Cardiac atrium fibroblast (primary cell): ENCODE measurements around the gene ME1. TPM values are rescaled to one million over a fixed set of nuclear protein-coding genes. Genes with fewer than 3 reads are reported as not detected.

ENCODE experiments used
- total RNA-seq: library from RNA; depleted of rRNA; stranded (reverse); fragments of >200 nt; gene quantifications from 2 replicates; pipeline ENCODE4 v1.2.3, GENCODE V29; 2015

ME1 gene
- 12.8 and 21.7 TPM in 2 replicates for total RNA-seq

DNA sequence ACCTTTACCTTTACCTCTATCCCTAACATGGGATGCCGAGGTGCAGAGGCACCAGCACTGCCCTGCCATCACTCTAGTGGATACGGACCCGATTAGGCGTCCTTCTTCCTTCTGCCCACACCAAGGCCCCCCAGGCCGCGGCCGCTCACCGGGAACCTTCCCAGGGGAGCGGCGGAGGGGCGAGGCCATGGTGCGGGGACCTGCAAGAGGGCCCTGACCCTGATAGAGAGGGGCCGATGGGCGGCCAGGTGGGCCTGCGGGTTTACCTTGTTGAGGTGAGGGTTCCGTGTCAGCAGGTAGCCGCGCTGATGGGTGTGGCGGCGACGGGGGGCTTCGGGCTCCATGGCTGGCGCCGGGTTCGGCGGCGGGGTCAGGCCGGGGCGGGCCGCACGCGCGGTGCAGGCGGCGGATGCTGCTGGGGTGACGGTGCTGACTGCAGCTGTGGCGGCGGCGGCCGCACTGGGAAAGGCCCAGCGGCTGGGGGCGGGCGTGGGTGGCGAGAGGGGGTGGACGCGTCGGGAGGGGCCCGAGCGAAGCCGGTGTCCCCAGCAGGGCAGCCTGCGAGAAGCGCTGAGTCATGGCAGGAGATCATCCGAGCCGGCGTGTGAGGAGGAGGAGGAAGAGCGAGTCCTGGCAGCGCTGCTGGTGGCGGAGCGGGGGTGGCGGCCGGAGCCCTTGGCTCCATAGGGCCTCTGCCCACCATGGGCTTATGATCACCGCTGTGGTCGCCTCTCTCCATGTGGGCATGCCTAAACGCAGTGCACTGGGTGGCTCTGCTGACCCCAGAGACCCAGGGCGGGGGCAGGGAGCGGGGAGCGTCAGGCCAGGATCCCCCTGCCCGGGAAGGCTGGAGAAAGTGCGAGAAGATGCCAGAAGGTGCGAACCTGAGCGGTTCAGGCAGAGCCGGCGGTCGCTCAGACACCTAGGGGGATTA, at the start of gene ME1:
Gene ME1, minus strand, starts transcription at position 441 of the 934 bp plus-strand sequence. Its CDS starts 97 bp downstream, at position 344.

DNA sequence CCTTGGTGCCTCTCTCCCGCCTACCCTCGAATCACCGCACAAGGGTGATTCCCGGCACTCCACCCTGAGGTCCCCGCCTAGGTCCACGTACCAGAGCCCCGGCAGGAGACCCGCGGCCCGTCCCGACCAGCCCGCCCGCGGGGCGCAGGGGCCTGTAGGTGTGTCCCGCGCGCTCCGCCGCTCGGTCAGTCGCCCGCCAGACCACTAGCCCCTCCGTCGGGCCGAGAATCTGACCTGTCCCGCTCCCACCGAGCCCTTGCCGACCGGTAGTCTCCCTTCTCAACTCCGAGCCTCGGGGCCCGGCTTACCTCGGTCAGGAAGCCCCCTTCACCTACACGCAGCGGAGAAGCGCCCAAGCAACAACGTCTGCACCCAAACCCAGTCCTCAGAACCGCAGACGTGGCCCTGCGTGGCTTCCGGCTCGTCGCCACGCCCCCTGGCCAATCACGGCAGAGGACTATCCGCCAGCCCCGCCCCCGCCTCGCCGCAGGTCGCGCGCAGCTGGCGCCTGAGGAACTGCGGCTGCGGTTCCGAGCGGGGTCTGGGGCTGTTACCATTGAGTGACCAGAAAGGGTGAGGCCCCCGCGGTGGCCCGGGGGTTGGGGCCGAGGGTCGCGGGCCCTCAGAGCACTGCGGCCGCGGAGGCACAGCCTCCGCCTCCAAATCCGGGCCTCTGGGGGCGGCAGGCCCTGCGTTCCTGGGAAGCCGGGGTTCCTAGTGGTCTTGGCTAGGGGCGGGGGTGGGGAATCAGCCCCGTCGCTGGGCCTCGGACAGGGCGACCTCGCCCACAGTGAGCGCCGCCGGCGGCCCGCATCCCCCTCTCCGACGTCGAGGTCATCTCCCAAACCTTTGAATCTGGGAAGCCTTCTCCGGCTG, 237.7 kb downstream of the ME1 start, which contains the start of the genes PGM3 and RWDD2A:
Gene PGM3, minus strand, starts transcription at position 395 of the 876 bp plus-strand sequence. CDS start 2,253 bp downstream, outside the sequence.
Gene RWDD2A, plus strand, starts transcription at position 487 of the 876 bp plus-strand sequence. CDS start 1,095 bp downstream, outside the sequence.

Other genes with a start within 250 kb of the ME1 start
- 73.7 and 108 TPM in 2 replicates for gene PGM3, start 237.8 kb downstream of the ME1 start, total RNA-seq
- 3.2 and 4.5 TPM in 2 replicates for gene RWDD2A, start 237.7 kb downstream of the ME1 start, total RNA-seq
- gene PRSS35, start 81.5 kb upstream of the ME1 start, total RNA-seq, result 0.18 and 0.65 TPM in 2 replicates